ENCODE data around the gene ZNF99. TPM values are rescaled to one million over a fixed set of nuclear protein-coding genes. Genes with fewer than 3 reads are reported as not detected.
"Not testable (repeated sequence)": the region's sequence is repeated elsewhere in the genome, so short reads cannot be mapped to it uniquely, and the experiment has no call there.

The ZNF99 gene

DNA sequence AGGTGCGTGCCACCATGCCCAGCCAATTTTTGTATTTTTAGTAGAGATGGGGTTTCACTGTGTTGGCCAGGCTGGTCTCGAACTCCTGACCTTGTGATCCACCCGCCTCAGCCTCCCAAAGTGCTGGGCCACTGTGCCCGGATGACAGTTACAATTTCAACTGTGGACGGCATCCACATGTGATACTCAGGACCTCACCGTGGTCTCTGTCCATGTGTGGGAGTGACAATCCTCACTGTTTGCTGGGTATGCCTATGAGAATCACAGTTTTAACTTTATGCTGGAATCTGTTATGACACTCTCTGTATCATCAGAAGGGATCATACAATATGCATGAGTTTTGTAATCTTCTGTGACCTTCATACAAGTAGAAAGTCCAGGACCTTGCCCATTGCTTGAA lies 62.4 kb downstream of the ZNF99 start:
- H2BK15ac ChIP-seq (replicated peaks; ENCODE audit: low read depth); H3K36me3 ChIP-seq (ENCODE audit: control insufficient read depth, insufficient read depth, low read length); H3K4ac ChIP-seq (ENCODE audit: low read depth, low read length); H3K23ac ChIP-seq (ENCODE audit: low read length); H3K4me3 ChIP-seq (ENCODE audit: low read length); H3K79me2 ChIP-seq (ENCODE audit: control insufficient read depth, insufficient read depth, low read length); H3K79me1 ChIP-seq (ENCODE audit: low read length); H3K27me3 ChIP-seq (ENCODE audit: insufficient read depth, low read length, poor library complexity); H4K5ac ChIP-seq (ENCODE audit: low read length); H3K27ac ChIP-seq (ENCODE audit: low read depth, low read length); H4K8ac ChIP-seq (ENCODE audit: low read depth, low read length); H2BK120ac ChIP-seq (ENCODE audit: low read depth, low read length); H3K4me1 ChIP-seq (ENCODE audit: control insufficient read depth, low read depth, low read length); H3K9ac ChIP-seq (ENCODE audit: low read length); H3K18ac ChIP-seq (ENCODE audit: low read length); H3K56ac ChIP-seq (ENCODE audit: low read length); H2BK5ac ChIP-seq (ENCODE audit: low read length); H2AK5ac ChIP-seq (ENCODE audit: low read length); DNase-seq; H3K4me2 ChIP-seq (ENCODE audit: low read length): not testable (repeated sequence)
- no CpG with 5 or more reads among the region's 6 CpGs for WGBS (ENCODE audit: extremely low coverage, insufficient coverage, low lambda C conversion rate)

DNA sequence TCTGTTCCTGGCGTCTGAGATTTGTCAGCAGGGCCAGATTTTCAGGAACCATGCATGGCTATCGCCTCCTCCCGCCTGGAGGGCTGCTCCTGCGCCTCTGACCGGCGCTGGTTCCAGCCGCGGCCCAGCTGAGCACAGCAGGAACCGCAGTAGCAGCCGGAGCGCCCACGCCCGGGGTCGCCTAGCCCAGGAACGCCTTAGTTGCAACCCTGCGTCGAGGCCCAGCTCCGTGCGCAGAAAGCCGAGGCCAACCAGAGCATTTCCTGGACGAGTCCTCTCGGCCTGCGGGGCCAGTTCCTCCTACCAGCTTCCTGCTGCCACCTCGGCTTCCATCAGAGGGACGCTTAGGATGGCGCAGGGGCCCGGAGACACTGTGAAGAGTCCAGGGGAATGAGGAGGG lies 75.0 kb downstream of the ZNF99 start:
- H3K18ac ChIP-seq (ENCODE audit: low read length): no peak overlapping the region
- no peak overlapping the region for H3K4me2 ChIP-seq (ENCODE audit: low read length)
- H3K23ac ChIP-seq (ENCODE audit: low read length): no peak overlapping the region
- no peak for DNase-seq
- H3K4me3 ChIP-seq (ENCODE audit: low read length): no peak overlapping the region
- H3K9ac ChIP-seq (ENCODE audit: low read length): no peak overlapping the region
- H3K36me3 ChIP-seq (ENCODE audit: control insufficient read depth, insufficient read depth, low read length): no peaks in the 10 kb centered on the region
- no peak overlapping the region for H2AK5ac ChIP-seq (ENCODE audit: low read length)
- H3K56ac ChIP-seq (ENCODE audit: low read length): no peak overlapping the region
- no CpG with 5 or more reads among the region's 27 CpGs for WGBS (ENCODE audit: extremely low coverage, insufficient coverage, low lambda C conversion rate)
- no peak overlapping the region for H3K27ac ChIP-seq (ENCODE audit: low read depth, low read length)
- H2BK15ac ChIP-seq (replicated peaks; ENCODE audit: low read depth): no peak overlapping the region
- H2BK120ac ChIP-seq (ENCODE audit: low read depth, low read length): no peak overlapping the region
- no peak overlapping the region for H3K4ac ChIP-seq (ENCODE audit: low read depth, low read length)
- H2BK5ac ChIP-seq (ENCODE audit: low read length): no peak overlapping the region
- no peak overlapping the region for H4K5ac ChIP-seq (ENCODE audit: low read length)
- H3K79me2 ChIP-seq (ENCODE audit: control insufficient read depth, insufficient read depth, low read length): no peaks in the 10 kb centered on the region
- H3K4me1 ChIP-seq (ENCODE audit: control insufficient read depth, low read depth, low read length): no peaks in the 10 kb centered on the region
- no peaks in the 10 kb centered on the region for H3K79me1 ChIP-seq (ENCODE audit: low read length)
- no peak overlapping the region for H4K8ac ChIP-seq (ENCODE audit: low read depth, low read length)
- no peaks in the 10 kb centered on the region for H3K27me3 ChIP-seq (ENCODE audit: insufficient read depth, low read length, poor library complexity)

DNA sequence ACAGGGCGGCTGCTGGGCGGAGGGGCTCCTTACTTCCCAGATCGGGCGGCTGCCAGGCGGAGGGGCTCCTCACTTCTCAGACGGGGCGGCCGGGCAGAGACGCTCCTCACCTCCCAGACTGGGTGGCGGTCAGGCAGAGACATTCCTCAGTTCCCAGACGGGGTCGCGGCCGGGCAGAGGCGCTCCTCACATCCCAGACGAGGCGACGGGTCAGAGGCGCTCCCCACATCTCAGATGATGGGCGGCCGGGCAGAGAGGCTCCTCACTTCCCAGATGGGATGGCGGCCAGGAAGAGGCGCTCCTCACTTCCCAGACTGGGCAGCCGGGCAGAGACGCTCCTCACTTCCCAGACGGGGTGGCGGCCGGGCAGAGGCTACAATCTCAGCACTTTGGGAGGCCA lies 80.9 kb downstream of the ZNF99 start:
- not testable (repeated sequence) for DNase-seq; H3K18ac ChIP-seq (ENCODE audit: low read length); H3K56ac ChIP-seq (ENCODE audit: low read length); H3K79me2 ChIP-seq (ENCODE audit: control insufficient read depth, insufficient read depth, low read length); H4K8ac ChIP-seq (ENCODE audit: low read depth, low read length); H3K4me1 ChIP-seq (ENCODE audit: control insufficient read depth, low read depth, low read length); H3K4ac ChIP-seq (ENCODE audit: low read depth, low read length); H3K27ac ChIP-seq (ENCODE audit: low read depth, low read length); H3K23ac ChIP-seq (ENCODE audit: low read length); H2BK120ac ChIP-seq (ENCODE audit: low read depth, low read length); H3K36me3 ChIP-seq (ENCODE audit: control insufficient read depth, insufficient read depth, low read length); H3K4me2 ChIP-seq (ENCODE audit: low read length); H3K9ac ChIP-seq (ENCODE audit: low read length); H4K5ac ChIP-seq (ENCODE audit: low read length); H2BK15ac ChIP-seq (replicated peaks; ENCODE audit: low read depth); H3K4me3 ChIP-seq (ENCODE audit: low read length); H3K79me1 ChIP-seq (ENCODE audit: low read length); H2AK5ac ChIP-seq (ENCODE audit: low read length); H2BK5ac ChIP-seq (ENCODE audit: low read length); H3K27me3 ChIP-seq (ENCODE audit: insufficient read depth, low read length, poor library complexity)
- WGBS (ENCODE audit: extremely low coverage, insufficient coverage, low lambda C conversion rate): no CpG with 5 or more reads among the region's 28 CpGs

DNA sequence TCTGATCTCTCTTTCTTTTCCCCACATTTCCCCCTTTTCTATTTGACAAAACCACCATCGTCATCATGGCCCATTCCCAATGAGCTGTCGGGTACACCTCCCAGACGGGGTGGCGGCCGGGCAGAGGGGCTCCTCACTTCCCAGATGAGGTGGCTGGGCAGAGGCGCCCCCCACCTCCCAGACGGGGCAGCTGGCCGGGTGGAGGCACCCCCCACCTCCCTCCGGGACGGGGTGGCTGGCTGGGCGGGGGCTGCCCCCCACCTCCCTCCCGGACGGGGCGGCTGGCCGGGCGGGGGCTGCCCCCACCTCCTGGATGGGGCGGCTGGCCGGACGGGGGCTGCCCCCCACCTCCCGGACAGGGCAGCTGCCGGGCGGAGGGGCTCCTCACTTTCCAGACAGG lies 81.3 kb downstream of the ZNF99 start:
- H3K27me3 ChIP-seq (ENCODE audit: insufficient read depth, low read length, poor library complexity); H3K27ac ChIP-seq (ENCODE audit: low read depth, low read length); H3K4me3 ChIP-seq (ENCODE audit: low read length); H3K4me1 ChIP-seq (ENCODE audit: control insufficient read depth, low read depth, low read length); H4K5ac ChIP-seq (ENCODE audit: low read length); H2BK120ac ChIP-seq (ENCODE audit: low read depth, low read length); H3K79me1 ChIP-seq (ENCODE audit: low read length); H3K4ac ChIP-seq (ENCODE audit: low read depth, low read length); DNase-seq; H3K9ac ChIP-seq (ENCODE audit: low read length); H2BK15ac ChIP-seq (replicated peaks; ENCODE audit: low read depth); H3K56ac ChIP-seq (ENCODE audit: low read length); H3K79me2 ChIP-seq (ENCODE audit: control insufficient read depth, insufficient read depth, low read length); H3K23ac ChIP-seq (ENCODE audit: low read length); H3K4me2 ChIP-seq (ENCODE audit: low read length); H2BK5ac ChIP-seq (ENCODE audit: low read length); H4K8ac ChIP-seq (ENCODE audit: low read depth, low read length); H3K36me3 ChIP-seq (ENCODE audit: control insufficient read depth, insufficient read depth, low read length); H2AK5ac ChIP-seq (ENCODE audit: low read length); H3K18ac ChIP-seq (ENCODE audit: low read length): not testable (repeated sequence)
- no CpG with 5 or more reads among the region's 22 CpGs for WGBS (ENCODE audit: extremely low coverage, insufficient coverage, low lambda C conversion rate)

Small RNA genes within 50 kb of the gene (small RNA-seq; reads per million reads assigned to genes)
- gene AC008626.1 (ENCODE audit: insufficient read depth): not detected
- not detected for gene AC008626.2 (ENCODE audit: insufficient read depth)
